ENCODE results near the gene PLA2G4E. TPM values are rescaled to one million over a fixed set of nuclear protein-coding genes. Genes with fewer than 3 reads are reported as not detected.

Gene PLA2G4E
- total RNA-seq, 2 donors from 2014 or later, result not detected

GRCh38 chr15:41996921-41997592 is 23.8 kb downstream of the PLA2G4E start:
- Histone ChIP-seq H3K4me1 (ENCODE audit: control insufficient read depth, insufficient read depth, low read length) (peaks cover 7% of the 10 kb centered on the region), H3K9ac (ENCODE audit: extremely low read depth, low read length, poor library complexity, severe bottlenecking) (no peak overlapping the region), H3K9me3 (ENCODE audit: control insufficient read depth, low read length) (no peaks in the 10 kb centered on the region), H3K27me3 (ENCODE audit: control insufficient read depth, insufficient read depth, low read length, poor library complexity, severe bottlenecking) (no peaks in the 10 kb centered on the region), H3K4me3 (ENCODE audit: low read length) (no peak overlapping the region), H3K27ac (ENCODE audit: low read depth, low read length) (no peak overlapping the region), H3K36me3 (ENCODE audit: control insufficient read depth, insufficient read depth, low read length) (no peaks in the 10 kb centered on the region)
- TF ChIP-seq CTCF (conservative IDR thresholded peaks at IDR 0.05), result no peak
- Mint-ChIP-seq H3K4me3 (no peak overlapping the region), H3K9me3 (no peaks in the 10 kb centered on the region), H3K36me3 (ENCODE audit: low read depth) (no peaks in the 10 kb centered on the region), H3K4me1 (peaks cover 10% of the 10 kb centered on the region), H3K27me3 (ENCODE audit: insufficient read depth) (no peaks in the 10 kb centered on the region), H3K27ac (no peak overlapping the region)
- 93 to 98% methylated on average over 10 to 13 of the region's 13 CpGs for WGBS, 2 experiments (ENCODE audit: insufficient coverage in 1 of 2, insufficient read length in 1 of 2)
- DNase-seq, result no peak

- Histone ChIP-seq H3K27me3 (ENCODE audit: control insufficient read depth, insufficient read depth, low read length, poor library complexity, severe bottlenecking) (no peaks in the 10 kb centered on the region), H3K4me1 (ENCODE audit: control insufficient read depth, insufficient read depth, low read length) (peaks cover 7% of the 10 kb centered on the region), H3K27ac (ENCODE audit: low read depth, low read length) (no peak overlapping the region), H3K9ac (ENCODE audit: extremely low read depth, low read length, poor library complexity, severe bottlenecking) (no peak overlapping the region), H3K9me3 (ENCODE audit: control insufficient read depth, low read length) (no peaks in the 10 kb centered on the region), H3K36me3 (ENCODE audit: control insufficient read depth, insufficient read depth, low read length) (no peaks in the 10 kb centered on the region), H3K4me3 (ENCODE audit: low read length) (no peak overlapping the region)
- Mint-ChIP-seq H3K4me1 (peaks cover 10% of the 10 kb centered on the region), H3K4me3 (no peak overlapping the region), H3K27ac (no peak overlapping the region), H3K9me3 (no peaks in the 10 kb centered on the region), H3K27me3 (ENCODE audit: insufficient read depth) (no peaks in the 10 kb centered on the region), H3K36me3 (ENCODE audit: low read depth) (no peaks in the 10 kb centered on the region)
- WGBS, 2 experiments (ENCODE audit: insufficient coverage in 1 of 2, insufficient read length in 1 of 2), result 92 to 96% methylated on average over 8 to 10 of the region's 10 CpGs
- TF ChIP-seq CTCF (conservative IDR thresholded peaks at IDR 0.05), result no peak
- DNase-seq, result no peak
These were observed 24.5 kb downstream of the PLA2G4E start for GRCh38 chr15:41996376-41996775.

- no peak overlapping the region for H3K4me3 ChIP-seq (ENCODE audit: low read length)
- DNase-seq, result no peak
- no peaks in the 10 kb centered on the region for H3K36me3 ChIP-seq (ENCODE audit: control insufficient read depth, insufficient read depth, low read length)
- Mint-ChIP-seq H3K4me1 (peaks cover 10% of the 10 kb centered on the region), H3K27ac (no peak overlapping the region), H3K27me3 (ENCODE audit: insufficient read depth) (no peaks in the 10 kb centered on the region), H3K36me3 (ENCODE audit: low read depth) (no peaks in the 10 kb centered on the region), H3K9me3 (no peaks in the 10 kb centered on the region), H3K4me3 (no peak overlapping the region)
- no peaks in the 10 kb centered on the region for H3K9me3 ChIP-seq (ENCODE audit: control insufficient read depth, low read length)
- H3K9ac ChIP-seq (ENCODE audit: extremely low read depth, low read length, poor library complexity, severe bottlenecking), result no peak overlapping the region
- TF ChIP-seq CTCF (conservative IDR thresholded peaks at IDR 0.05), result no peak
- peaks cover 7% of the 10 kb centered on the region for H3K4me1 ChIP-seq (ENCODE audit: control insufficient read depth, insufficient read depth, low read length)
- 84 to 92% methylated on average over 5 to 7 of the region's 7 CpGs for WGBS, 2 experiments (ENCODE audit: insufficient coverage in 1 of 2, insufficient read length in 1 of 2)
- H3K27me3 ChIP-seq (ENCODE audit: control insufficient read depth, insufficient read depth, low read length, poor library complexity, severe bottlenecking), result no peaks in the 10 kb centered on the region
- H3K27ac ChIP-seq (ENCODE audit: low read depth, low read length), result no peak overlapping the region
These were observed 25.4 kb downstream of the PLA2G4E start for GRCh38 chr15:41995476-41995855.
